Measurements from ENCODE around the gene TMEM132D.

The TMEM132D gene

GRCh38 chr12:129401572-129401971, 502.3 kb downstream of the TMEM132D start:
- CTCF ChIA-PET: no interaction called here
- Histone ChIP-seq H3K4me3 (ENCODE audit: low read depth, low read length) (no peak overlapping the region), H3K4me1 (ENCODE audit: control insufficient read depth, insufficient read depth, low read length) (no peaks in the 10 kb centered on the region), H3K36me3 (ENCODE audit: control insufficient read depth in 2 of 2, insufficient read depth in 1 of 2, low read length in 2 of 2) (no peaks in the 10 kb centered on the region), H3K27ac (ENCODE audit: extremely low read depth, low read depth, low read length) (no peak overlapping the region), H3K9me3 (ENCODE audit: control insufficient read depth, insufficient read depth, low read depth, low read length) (no peaks in the 10 kb centered on the region)
- no peak for TF ChIP-seq ZNF521 (tag by site-specific recombination; IDR thresholded peaks at IDR 0.05)
- TF ChIP-seq ZNF747 (tag by site-specific recombination; IDR thresholded peaks at IDR 0.05): no peak
- no peak for TF ChIP-seq ZNF266 (tag by site-specific recombination; IDR thresholded peaks at IDR 0.05; ENCODE audit: low read depth)
- no peak for TF ChIP-seq ZNF132 (tag by site-specific recombination; IDR thresholded peaks at IDR 0.05; ENCODE audit: borderline replicate concordance)
- TF ChIP-seq ZNF555 (tag by site-specific recombination; conservative IDR thresholded peaks at IDR 0.05): no peak
- TF ChIP-seq ZBTB11 (tag by site-specific recombination; conservative IDR thresholded peaks at IDR 0.05; ENCODE audit: low read depth): no peak
- TF ChIP-seq TRIM28 (IDR thresholded peaks at IDR 0.05; ENCODE audit: borderline replicate concordance, low read length): no peak
- TF ChIP-seq ZNF19 (tag by site-specific recombination; IDR thresholded peaks at IDR 0.05; ENCODE audit: low read depth): no peak
- TF ChIP-seq BCL6B (tag by site-specific recombination; IDR thresholded peaks at IDR 0.05): no peak
- TF ChIP-seq ATF2 (tag by site-specific recombination; IDR thresholded peaks at IDR 0.05; ENCODE audit: low read depth): no peak
- TF ChIP-seq ZNF335 (tag by site-specific recombination; conservative IDR thresholded peaks at IDR 0.05): no peak
- TF ChIP-seq ZBTB21 (tag by site-specific recombination; IDR thresholded peaks at IDR 0.05): no peak
- TF ChIP-seq ZNF610 (tag by site-specific recombination; IDR thresholded peaks at IDR 0.05; ENCODE audit: borderline replicate concordance): no peak
- TF ChIP-seq ZNF394 (tag by site-specific recombination; IDR thresholded peaks at IDR 0.05; ENCODE audit: borderline replicate concordance): no peak
- no peak for TF ChIP-seq ZNF248 (tag by site-specific recombination; IDR thresholded peaks at IDR 0.05)
- no peak for TF ChIP-seq ZNF76 (tag by site-specific recombination; IDR thresholded peaks at IDR 0.05; ENCODE audit: borderline replicate concordance, low read depth)
- TF ChIP-seq, protein P1, sequence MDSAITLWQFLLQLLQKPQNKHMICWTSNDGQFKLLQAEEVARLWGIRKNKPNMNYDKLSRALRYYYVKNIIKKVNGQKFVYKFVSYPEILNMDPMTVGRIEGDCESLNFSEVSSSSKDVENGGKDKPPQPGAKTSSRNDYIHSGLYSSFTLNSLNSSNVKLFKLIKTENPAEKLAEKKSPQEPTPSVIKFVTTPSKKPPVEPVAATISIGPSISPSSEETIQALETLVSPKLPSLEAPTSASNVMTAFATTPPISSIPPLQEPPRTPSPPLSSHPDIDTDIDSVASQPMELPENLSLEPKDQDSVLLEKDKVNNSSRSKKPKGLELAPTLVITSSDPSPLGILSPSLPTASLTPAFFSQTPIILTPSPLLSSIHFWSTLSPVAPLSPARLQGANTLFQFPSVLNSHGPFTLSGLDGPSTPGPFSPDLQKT (IDR thresholded peaks at IDR 0.05; ENCODE audit: borderline replicate concordance, low read depth, low read length): no peak
- no peak for TF ChIP-seq ZNF341 (tag by site-specific recombination; IDR thresholded peaks at IDR 0.05; ENCODE audit: low read depth)
- TF ChIP-seq ZBTB48 (tag by site-specific recombination; IDR thresholded peaks at IDR 0.05): no peak
- POLR2A ChIA-PET: no interaction called here

Measured in HEK293 (cell line).